Cardiac muscle cell (in vitro differentiated cells and primary cell): ENCODE results near the gene ILDR2. TPM values are rescaled to one million over a fixed set of nuclear protein-coding genes. Genes with fewer than 3 reads are reported as not detected.

ENCODE experiments used
- DNase-seq, 2 donors: peaks; one replicate each; pipeline versions ENCODE4 v3.0.0 to v3.0.0-alpha.2; 2010 to 2017; ENCODE audit warnings: low read depth in 1 of 2, low spot score in 1 of 2
- H3K27ac ChIP-seq: fragments of 200-600 bp; sonication (generic); 2 replicates; pipeline ENCODE4 v1.5.1; 2016
- H3K27me3 ChIP-seq: fragments of 200-600 bp; sonication (generic); 2 replicates; pipeline ENCODE4 v1.6.0; 2016; ENCODE audit warnings: control low read depth
- H3K36me3 ChIP-seq: fragments of 200-600 bp; sonication (generic); 2 replicates; pipeline ENCODE4 v1.5.1; 2016; ENCODE audit warnings: control low read depth
- H3K4me1 ChIP-seq: fragments of 200-600 bp; sonication (generic); 2 replicates; pipeline ENCODE4 v1.8.1; 2017; ENCODE audit warnings: low read depth, mild to moderate bottlenecking, mixed run types
- H3K4me3 ChIP-seq: fragments of 200-600 bp; sonication (generic); 2 replicates; pipeline ENCODE4 v1.5.1; 2016; ENCODE audit warnings: mild to moderate bottlenecking
- H3K9me3 ChIP-seq: fragments of 200-600 bp; sonication (generic); 2 replicates; pipeline ENCODE4 v1.5.1; 2017; ENCODE audit warnings: low read depth, mild to moderate bottlenecking, control low read depth
- polyA plus RNA-seq: library from polyadenylated mRNA; unstranded; fragments of >200 nt; fragmentation: Nextera tagmentation; extraction: Ambion mirVana; gene quantifications from 2 replicates; pipeline ENCODE4 v1.2.1, GENCODE V29; 2016
- total RNA-seq: library from RNA; depleted of rRNA; stranded (reverse); fragments of >200 nt; gene quantifications from 2 replicates; pipeline ENCODE4 v1.2.3, GENCODE V29; 2016
- TF ChIP-seq, protein P1 (sequence below): IDR thresholded peaks from 2 replicates; pipeline ENCODE4 v1.5.1; 2012; ENCODE audit warnings: low read depth, mild to moderate bottlenecking, low read length

ILDR2 gene
- total and polyA plus RNA-seq, 2 experiments from 2014 or later: 3.3 to 12.3 TPM

GRCh38 chr1:166933140-166933539, 42.2 kb downstream of the ILDR2 start:
- H3K27me3 ChIP-seq: no peaks in the 10 kb centered on the region
- no peaks in the 10 kb centered on the region for H3K36me3 ChIP-seq
- H3K4me3 ChIP-seq: no peak overlapping the region
- H3K4me1 ChIP-seq: no peaks in the 10 kb centered on the region
- DNase-seq: no peak
- H3K27ac ChIP-seq: no peak overlapping the region
- TF ChIP-seq, protein P1, sequence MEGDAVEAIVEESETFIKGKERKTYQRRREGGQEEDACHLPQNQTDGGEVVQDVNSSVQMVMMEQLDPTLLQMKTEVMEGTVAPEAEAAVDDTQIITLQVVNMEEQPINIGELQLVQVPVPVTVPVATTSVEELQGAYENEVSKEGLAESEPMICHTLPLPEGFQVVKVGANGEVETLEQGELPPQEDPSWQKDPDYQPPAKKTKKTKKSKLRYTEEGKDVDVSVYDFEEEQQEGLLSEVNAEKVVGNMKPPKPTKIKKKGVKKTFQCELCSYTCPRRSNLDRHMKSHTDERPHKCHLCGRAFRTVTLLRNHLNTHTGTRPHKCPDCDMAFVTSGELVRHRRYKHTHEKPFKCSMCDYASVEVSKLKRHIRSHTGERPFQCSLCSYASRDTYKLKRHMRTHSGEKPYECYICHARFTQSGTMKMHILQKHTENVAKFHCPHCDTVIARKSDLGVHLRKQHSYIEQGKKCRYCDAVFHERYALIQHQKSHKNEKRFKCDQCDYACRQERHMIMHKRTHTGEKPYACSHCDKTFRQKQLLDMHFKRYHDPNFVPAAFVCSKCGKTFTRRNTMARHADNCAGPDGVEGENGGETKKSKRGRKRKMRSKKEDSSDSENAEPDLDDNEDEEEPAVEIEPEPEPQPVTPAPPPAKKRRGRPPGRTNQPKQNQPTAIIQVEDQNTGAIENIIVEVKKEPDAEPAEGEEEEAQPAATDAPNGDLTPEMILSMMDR: no peak
- H3K9me3 ChIP-seq: no peaks in the 10 kb centered on the region

GRCh38 chr1:166929911-166930310, 45.4 kb downstream of the ILDR2 start:
- H3K4me3 ChIP-seq: no peak overlapping the region
- TF ChIP-seq, protein P1: no peak
- H3K9me3 ChIP-seq: no peaks in the 10 kb centered on the region
- no peak overlapping the region for H3K27ac ChIP-seq
- H3K27me3 ChIP-seq: no peaks in the 10 kb centered on the region
- H3K4me1 ChIP-seq: peaks cover 26% of the 10 kb centered on the region
- H3K36me3 ChIP-seq: no peaks in the 10 kb centered on the region
- DNase-seq: no peak

GRCh38 chr1:166927701-166928100, 47.6 kb downstream of the ILDR2 start:
- DNase-seq: no peak
- peak overlapping the region; percentile 92 for H3K27ac ChIP-seq
- peaks cover 2% of the 10 kb centered on the region for H3K27me3 ChIP-seq
- H3K4me3 ChIP-seq: no peak overlapping the region
- H3K4me1 ChIP-seq: peaks cover 26% of the 10 kb centered on the region
- TF ChIP-seq, protein P1: no peak
- H3K36me3 ChIP-seq: no peaks in the 10 kb centered on the region
- no peaks in the 10 kb centered on the region for H3K9me3 ChIP-seq

DNA sequence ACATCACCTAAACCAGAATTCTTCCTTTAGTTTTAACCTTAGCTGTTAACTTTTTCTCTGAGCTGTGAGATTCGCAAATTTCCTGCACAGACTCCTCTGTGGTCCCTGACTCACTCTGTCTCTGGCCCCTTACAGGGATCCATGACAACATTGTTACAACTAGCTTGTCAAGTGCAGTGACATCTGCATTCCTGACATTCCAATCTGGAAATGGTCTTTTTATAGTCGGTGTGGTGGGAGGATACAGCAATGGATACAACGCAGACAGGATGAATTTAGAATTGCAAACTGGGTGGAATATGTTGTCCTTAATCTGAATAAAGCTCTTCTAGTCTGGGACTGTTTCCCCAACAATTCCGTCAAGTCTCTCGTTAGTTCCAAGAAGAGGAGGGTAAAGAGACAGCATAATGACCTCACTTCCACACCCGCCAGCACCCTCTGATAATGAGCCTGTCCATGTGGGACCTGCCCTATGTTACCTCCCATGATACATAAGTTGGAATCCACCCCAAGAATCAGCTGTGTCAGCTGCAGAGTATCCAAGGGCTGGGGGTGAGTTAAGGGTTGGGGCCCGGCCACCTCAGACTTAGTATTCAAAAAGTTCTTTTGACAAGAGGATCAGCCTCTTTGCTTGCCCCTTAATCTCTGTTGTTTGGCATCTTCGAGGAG, 49.4 kb downstream of the ILDR2 start:
- Histone ChIP-seq H3K27ac (peak overlapping the region; percentile 92), H3K36me3 (no peaks in the 10 kb centered on the region), H3K4me3 (no peak overlapping the region), H3K27me3 (peaks cover 20% of the 10 kb centered on the region), H3K9me3 (no peaks in the 10 kb centered on the region), H3K4me1 (peaks cover 26% of the 10 kb centered on the region)
- TF ChIP-seq, protein P1: no peak
- peak; percentile 53 to 65 for DNase-seq

- no peak overlapping the region for H3K4me3 ChIP-seq
- TF ChIP-seq, protein P1: no peak
- H3K4me1 ChIP-seq: peaks cover 26% of the 10 kb centered on the region
- no peaks in the 10 kb centered on the region for H3K36me3 ChIP-seq
- peak overlapping the region; percentile 92 for H3K27ac ChIP-seq
- H3K27me3 ChIP-seq: peaks cover 29% of the 10 kb centered on the region
- DNase-seq: no peak
- H3K9me3 ChIP-seq: no peaks in the 10 kb centered on the region
These were observed 50.4 kb downstream of the ILDR2 start for GRCh38 chr1:166924823-166925541.
